Measurements from ENCODE around the gene RDH12.

The RDH12 gene

GRCh38 chr14:67768219-67768618 is 66.5 kb downstream of the RDH12 start:
- no peak overlapping the region for H3K4me2 ChIP-seq (ENCODE audit: low read depth, low read length, poor library complexity, severe bottlenecking)
- no peaks in the 10 kb centered on the region for H3K79me2 ChIP-seq (ENCODE audit: insufficient read depth, low read length)
- TF ChIP-seq EZH2phosphoT487 (conservative IDR thresholded peaks at IDR 0.05; ENCODE audit: low read length), result no peak
- no peak for TF ChIP-seq CTCF (IDR thresholded peaks at IDR 0.05; ENCODE audit: insufficient read depth, low read length, poor library complexity, severe bottlenecking)
- H3K4me3 ChIP-seq (ENCODE audit: insufficient read depth, low read length, poor library complexity, severe bottlenecking), result no peak overlapping the region
- H3K9me3 ChIP-seq (ENCODE audit: insufficient read depth, low read length), result no peaks in the 10 kb centered on the region
- H3K36me3 ChIP-seq (ENCODE audit: low read length), result peaks cover 11% of the 10 kb centered on the region; the same call in 1 of the 2 replicates
- H3K9ac ChIP-seq (ENCODE audit: low read length), result no peak overlapping the region
- no peak overlapping the region for H3K27ac ChIP-seq (ENCODE audit: low read depth, low read length)
- no peak overlapping the region for H2AFZ ChIP-seq (ENCODE audit: low read depth, low read length, severe bottlenecking)
- no peaks in the 10 kb centered on the region for H3K9me2 ChIP-seq (replicated peaks; ENCODE audit: insufficient read depth, low read length)
- H4K20me1 ChIP-seq (ENCODE audit: low read depth, low read length), result no peaks in the 10 kb centered on the region
- H3K27me3 ChIP-seq (ENCODE audit: low read length), result no peaks in the 10 kb centered on the region
- no peaks in the 10 kb centered on the region for H3F3A ChIP-seq (ENCODE audit: insufficient read depth)

- Histone ChIP-seq H3K27ac (ENCODE audit: low read depth, low read length) (no peak overlapping the region), H3K9me3 (ENCODE audit: insufficient read depth, low read length) (no peaks in the 10 kb centered on the region), H3K9me2 (replicated peaks; ENCODE audit: insufficient read depth, low read length) (no peaks in the 10 kb centered on the region), H2AFZ (ENCODE audit: low read depth, low read length, severe bottlenecking) (no peak overlapping the region), H3K36me3 (ENCODE audit: low read length) (peaks cover 13% of the 10 kb centered on the region; the same call in 1 of the 2 replicates), H4K20me1 (ENCODE audit: low read depth, low read length) (no peaks in the 10 kb centered on the region), H3K9ac (ENCODE audit: low read length) (no peak overlapping the region), H3K4me2 (ENCODE audit: low read depth, low read length, poor library complexity, severe bottlenecking) (no peak overlapping the region), H3K4me3 (ENCODE audit: insufficient read depth, low read length, poor library complexity, severe bottlenecking) (no peak overlapping the region), H3F3A (ENCODE audit: insufficient read depth) (no peaks in the 10 kb centered on the region), H3K27me3 (ENCODE audit: low read length) (no peaks in the 10 kb centered on the region), H3K79me2 (ENCODE audit: insufficient read depth, low read length) (no peaks in the 10 kb centered on the region)
- TF ChIP-seq CTCF (IDR thresholded peaks at IDR 0.05; ENCODE audit: insufficient read depth, low read length, poor library complexity, severe bottlenecking) (no peak), EZH2phosphoT487 (conservative IDR thresholded peaks at IDR 0.05; ENCODE audit: low read length) (no peak)
Measured at GRCh38 chr14:67773844-67774377, 72.2 kb downstream of the RDH12 start.

- no peak for TF ChIP-seq EZH2phosphoT487 (conservative IDR thresholded peaks at IDR 0.05; ENCODE audit: low read length)
- no peak for TF ChIP-seq CTCF (IDR thresholded peaks at IDR 0.05; ENCODE audit: insufficient read depth, low read length, poor library complexity, severe bottlenecking)
- H3K36me3 ChIP-seq (ENCODE audit: low read length), result peaks cover 9% of the 10 kb centered on the region; the same call in 1 of the 2 replicates
- H3K4me3 ChIP-seq (ENCODE audit: insufficient read depth, low read length, poor library complexity, severe bottlenecking), result no peak overlapping the region
Measured at GRCh38 chr14:67776653-67777322, 75.1 kb downstream of the RDH12 start.

More at GRCh38 chr14:67776653-67777322, 75.1 kb downstream of the RDH12 start:
- H3K27ac ChIP-seq (ENCODE audit: low read depth, low read length), result no peak overlapping the region
- no peak overlapping the region for H3K9ac ChIP-seq (ENCODE audit: low read length)
- H3K9me2 ChIP-seq (replicated peaks; ENCODE audit: insufficient read depth, low read length), result no peaks in the 10 kb centered on the region
- no peaks in the 10 kb centered on the region for H4K20me1 ChIP-seq (ENCODE audit: low read depth, low read length)
- no peak overlapping the region for H3K4me2 ChIP-seq (ENCODE audit: low read depth, low read length, poor library complexity, severe bottlenecking)
- no peaks in the 10 kb centered on the region for H3K9me3 ChIP-seq (ENCODE audit: insufficient read depth, low read length)
- no peaks in the 10 kb centered on the region for H3K27me3 ChIP-seq (ENCODE audit: low read length)
- no peaks in the 10 kb centered on the region for H3F3A ChIP-seq (ENCODE audit: insufficient read depth)
- no peaks in the 10 kb centered on the region for H3K79me2 ChIP-seq (ENCODE audit: insufficient read depth, low read length)
- no peak overlapping the region for H2AFZ ChIP-seq (ENCODE audit: low read depth, low read length, severe bottlenecking)

Data from SU-DHL-6 (cell line).